ENCODE data around the gene CA11.

CA11 gene

GRCh38 chr19:48618916-48619691, 26.9 kb downstream of the CA11 start, which contains the start of the genes RPL18 and SPHK2:
Gene RPL18, minus strand, starts transcription at chr19:48619178. Its CDS starts 35 bp downstream, at chr19:48619143.
Gene SPHK2, plus strand, starts transcription at chr19:48619506. Its CDS starts 1,009 bp downstream, at chr19:48620515.
- H3K4me3 ChIP-seq (ENCODE audit: low read depth, low read length): peak within 1 kb of the TSS; percentile 99
- TF ChIP-seq, protein P1, sequence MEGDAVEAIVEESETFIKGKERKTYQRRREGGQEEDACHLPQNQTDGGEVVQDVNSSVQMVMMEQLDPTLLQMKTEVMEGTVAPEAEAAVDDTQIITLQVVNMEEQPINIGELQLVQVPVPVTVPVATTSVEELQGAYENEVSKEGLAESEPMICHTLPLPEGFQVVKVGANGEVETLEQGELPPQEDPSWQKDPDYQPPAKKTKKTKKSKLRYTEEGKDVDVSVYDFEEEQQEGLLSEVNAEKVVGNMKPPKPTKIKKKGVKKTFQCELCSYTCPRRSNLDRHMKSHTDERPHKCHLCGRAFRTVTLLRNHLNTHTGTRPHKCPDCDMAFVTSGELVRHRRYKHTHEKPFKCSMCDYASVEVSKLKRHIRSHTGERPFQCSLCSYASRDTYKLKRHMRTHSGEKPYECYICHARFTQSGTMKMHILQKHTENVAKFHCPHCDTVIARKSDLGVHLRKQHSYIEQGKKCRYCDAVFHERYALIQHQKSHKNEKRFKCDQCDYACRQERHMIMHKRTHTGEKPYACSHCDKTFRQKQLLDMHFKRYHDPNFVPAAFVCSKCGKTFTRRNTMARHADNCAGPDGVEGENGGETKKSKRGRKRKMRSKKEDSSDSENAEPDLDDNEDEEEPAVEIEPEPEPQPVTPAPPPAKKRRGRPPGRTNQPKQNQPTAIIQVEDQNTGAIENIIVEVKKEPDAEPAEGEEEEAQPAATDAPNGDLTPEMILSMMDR (conservative IDR thresholded peaks at IDR 0.05; ENCODE audit: low read depth, low read length): no peak
- peak; percentile 100 for DNase-seq (ENCODE audit: low read depth)

GRCh38 chr19:48618278-48618915, 27.6 kb downstream of the CA11 start:
- TF ChIP-seq, protein P1 (conservative IDR thresholded peaks at IDR 0.05; ENCODE audit: low read depth, low read length): no peak
- peak overlapping the region; percentile 99 for H3K4me3 ChIP-seq (ENCODE audit: low read depth, low read length)
- DNase-seq (ENCODE audit: low read depth): no peak

- peak overlapping the region; percentile 99 for H3K4me3 ChIP-seq (ENCODE audit: low read depth, low read length)
- peak; percentile 50 for DNase-seq (ENCODE audit: low read depth)
- TF ChIP-seq, protein P1 (conservative IDR thresholded peaks at IDR 0.05; ENCODE audit: low read depth, low read length): peak; percentile 39
Observed at GRCh38 chr19:48617146-48617937, 28.6 kb downstream of the CA11 start.

- peak overlapping the region; percentile 99 for H3K4me3 ChIP-seq (ENCODE audit: low read depth, low read length)
- no peak for DNase-seq (ENCODE audit: low read depth)
- TF ChIP-seq, protein P1 (conservative IDR thresholded peaks at IDR 0.05; ENCODE audit: low read depth, low read length): no peak
Observed at GRCh38 chr19:48616491-48617056, 29.4 kb downstream of the CA11 start.

- TF ChIP-seq, protein P1 (conservative IDR thresholded peaks at IDR 0.05; ENCODE audit: low read depth, low read length): no peak
- DNase-seq (ENCODE audit: low read depth): no peak
- no peak overlapping the region for H3K4me3 ChIP-seq (ENCODE audit: low read depth, low read length)
Observed at GRCh38 chr19:48616041-48616436, 29.9 kb downstream of the CA11 start.

- TF ChIP-seq, protein P1 (conservative IDR thresholded peaks at IDR 0.05; ENCODE audit: low read depth, low read length): no peak
Observed at GRCh38 chr19:48615231-48616040, 30.6 kb downstream of the CA11 start.

More at GRCh38 chr19:48615231-48616040, 30.6 kb downstream of the CA11 start:
- no peak for DNase-seq (ENCODE audit: low read depth)
- no peak overlapping the region for H3K4me3 ChIP-seq (ENCODE audit: low read depth, low read length)

Measured in choroid plexus epithelial cell (primary cell).